ENCODE data around the gene ISCU. TPM values are rescaled to one million over a fixed set of nuclear protein-coding genes. Genes with fewer than 3 reads are reported as not detected.
"Not testable (repeated sequence)": the region's sequence is repeated elsewhere in the genome, so short reads cannot be mapped to it uniquely, and the experiment has no call there.

ISCU gene
- polyA plus RNA-seq, 4 donors, result 90.7 to 125 (median 110) TPM

DNA sequence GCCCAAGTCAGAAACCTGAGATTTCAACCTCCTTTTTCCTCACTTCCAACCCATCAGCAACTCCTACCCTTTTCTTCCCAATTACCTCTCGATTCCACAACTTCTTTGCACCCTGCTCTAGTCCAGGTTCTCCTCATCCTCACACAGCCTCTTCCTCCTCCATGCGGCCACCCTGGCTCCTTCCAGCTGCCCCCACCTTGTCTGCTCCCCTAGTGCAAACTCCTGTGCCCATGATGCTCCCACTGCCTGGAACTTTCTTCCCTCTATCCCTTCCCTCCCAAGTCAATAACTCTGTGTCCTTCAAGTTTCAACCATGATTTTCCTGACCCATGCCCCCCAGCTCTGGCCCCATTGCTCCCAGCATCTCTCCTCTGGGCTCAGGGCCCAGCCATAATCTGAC, 54.0 kb downstream of the ISCU start:
- no peak for DNase-seq (ENCODE audit: low read depth in 4 of 4, low spot score in 3 of 4)

DNA sequence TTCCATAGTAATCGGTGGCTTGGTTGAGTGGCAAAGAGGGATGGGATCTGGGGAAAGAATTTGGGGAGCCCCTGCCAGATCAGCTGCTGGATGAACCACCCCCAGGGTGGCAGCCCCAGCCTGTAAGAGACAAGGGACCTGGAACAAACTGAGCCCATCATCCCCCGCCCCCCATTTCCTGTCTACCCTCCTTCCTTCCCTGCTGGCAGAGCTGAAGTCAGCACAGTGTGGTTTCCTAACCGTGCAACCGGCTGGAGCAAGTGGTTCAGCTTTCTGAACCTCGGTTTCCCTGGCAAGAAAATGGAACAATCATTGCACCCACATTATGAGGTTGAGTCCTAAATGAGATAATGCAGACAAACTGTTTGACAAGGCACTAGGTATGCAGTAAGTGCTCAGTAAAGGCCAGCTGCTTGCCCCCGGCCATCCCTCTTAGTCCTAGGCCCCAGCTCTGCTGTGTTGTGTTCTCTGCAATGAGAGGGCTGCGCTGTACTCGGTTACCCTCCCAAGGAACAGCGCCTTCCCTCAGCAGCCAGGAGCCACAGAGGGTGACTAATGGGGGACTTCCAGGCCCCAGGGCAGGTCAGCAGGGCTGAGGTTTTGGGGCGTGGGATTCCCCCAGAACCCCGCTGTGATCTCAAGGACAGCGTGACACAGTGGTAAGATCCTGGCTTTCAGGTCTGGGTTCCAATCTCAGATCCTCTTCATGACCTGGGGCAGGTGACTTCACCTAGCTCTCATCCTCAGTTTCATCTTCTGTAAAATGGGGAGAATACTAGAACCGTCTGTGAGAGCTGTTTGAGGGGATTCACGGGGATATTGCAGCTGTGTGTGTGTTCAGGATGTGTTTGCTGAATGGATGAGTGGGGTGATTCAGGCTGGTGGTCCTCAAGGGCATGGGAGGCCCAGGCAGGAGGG, 54.8 kb downstream of the ISCU start:
- no peak for DNase-seq (ENCODE audit: low read depth in 4 of 4, low spot score in 3 of 4)

DNA sequence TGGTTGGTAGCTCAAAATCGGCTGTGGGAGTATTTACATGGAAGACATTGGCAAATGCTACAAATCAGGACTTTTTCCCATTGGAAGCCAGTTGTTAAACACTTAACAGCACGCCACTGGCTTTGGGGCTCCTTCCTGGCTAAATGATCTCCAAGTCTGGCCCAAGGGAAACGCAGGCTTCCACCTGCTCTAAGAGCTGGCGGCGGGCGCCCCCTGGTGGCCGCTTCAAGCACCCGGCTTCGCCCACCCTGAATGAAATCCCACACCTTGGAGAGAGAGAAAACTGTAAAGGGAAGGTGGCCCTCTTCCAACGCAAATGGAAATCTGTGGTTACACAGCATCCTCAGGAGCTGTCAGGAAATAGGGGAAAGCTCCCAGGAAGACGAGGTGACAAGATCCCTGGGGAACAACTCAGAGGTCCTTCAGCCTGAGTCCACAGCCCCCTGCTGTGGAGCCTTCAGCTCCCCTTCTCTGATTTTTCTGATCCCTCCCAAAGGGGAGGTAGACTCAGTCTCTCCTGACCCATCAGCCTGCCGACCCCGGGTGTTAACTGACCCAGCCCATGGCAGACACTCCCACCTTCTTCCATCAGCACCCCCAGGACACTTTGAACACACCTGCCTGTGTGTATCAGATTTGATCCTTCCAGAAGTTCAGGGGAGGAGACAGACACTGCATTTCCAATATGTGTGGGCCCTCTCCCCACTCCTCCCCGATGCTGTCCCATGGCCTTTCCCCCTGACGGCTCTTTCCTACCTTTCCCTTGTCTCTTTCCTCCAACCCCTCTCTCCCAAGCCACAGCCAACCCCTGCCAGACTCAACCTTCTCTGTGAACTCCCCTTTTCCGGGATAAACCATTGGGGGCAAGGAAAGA, 55.9 kb downstream of the ISCU start:
- peak in 3 of 4 donors; percentile 51 to 66 (median 57) for DNase-seq (ENCODE audit: low read depth in 4 of 4, low spot score in 3 of 4)

DNA sequence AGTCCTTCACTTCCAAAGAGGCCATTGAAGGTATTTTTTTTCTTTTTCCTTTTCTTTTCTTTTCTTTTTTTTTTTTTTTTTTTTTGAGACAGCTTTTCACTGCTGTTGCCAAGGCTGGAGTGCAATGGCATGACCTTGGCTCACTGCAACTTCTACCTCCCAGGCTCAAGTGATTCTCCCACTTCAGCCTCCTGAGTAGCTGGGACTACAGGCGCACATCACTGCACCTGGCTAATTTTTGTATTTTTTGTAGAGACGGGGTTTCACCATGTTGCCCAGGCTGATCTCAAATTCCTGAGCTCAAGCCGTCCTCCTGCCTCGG, 56.5 kb downstream of the ISCU start:
- not testable (repeated sequence) for DNase-seq (ENCODE audit: low read depth in 4 of 4, low spot score in 3 of 4)

Other genes starting within 250 kb of the ISCU start
- 1 to 10 TPM; 3.6 to 9.0 (median 6.0) TPM for gene CMKLR1, start 223.3 kb upstream of the ISCU start, polyA plus RNA-seq (ENCODE audit: insufficient read length in 4 of 4)
- gene FICD, start 47.3 kb upstream of the ISCU start, polyA plus RNA-seq (ENCODE audit: insufficient read length in 4 of 4), result 1 to 10 TPM; 3.9 to 4.3 (median 3.9) TPM
- 10 to 100 TPM; 49.4 to 67.8 (median 56.7) TPM for gene SART3, start 1.4 kb upstream of the ISCU start, polyA plus RNA-seq (ENCODE audit: insufficient read length in 4 of 4)
- 100 to 1,000 TPM in 1 of 4 donors, 10 to 100 TPM in 3; 20.5 to 102 (median 23.9) TPM for gene TMEM119, start 35.5 kb downstream of the ISCU start, polyA plus RNA-seq (ENCODE audit: insufficient read length in 4 of 4)
- 1 to 10 TPM; 2.2 to 4.7 (median 2.3) TPM for gene SELPLG, start 71.3 kb downstream of the ISCU start, polyA plus RNA-seq (ENCODE audit: insufficient read length in 4 of 4)
- 10 to 100 TPM; 54.6 to 73.5 (median 65.8) TPM for gene CORO1C, start 168.9 kb downstream of the ISCU start, polyA plus RNA-seq (ENCODE audit: insufficient read length in 4 of 4)

All from left renal pelvis (tissue), 4 donors.